ENCODE data around the gene ST6GALNAC4. TPM values are rescaled to one million over a fixed set of nuclear protein-coding genes. Genes with fewer than 3 reads are reported as not detected.

Gene ST6GALNAC4
- polyA plus RNA-seq, 3 donors: 8.9 to 14.0 (median 10.3) TPM

DNA sequence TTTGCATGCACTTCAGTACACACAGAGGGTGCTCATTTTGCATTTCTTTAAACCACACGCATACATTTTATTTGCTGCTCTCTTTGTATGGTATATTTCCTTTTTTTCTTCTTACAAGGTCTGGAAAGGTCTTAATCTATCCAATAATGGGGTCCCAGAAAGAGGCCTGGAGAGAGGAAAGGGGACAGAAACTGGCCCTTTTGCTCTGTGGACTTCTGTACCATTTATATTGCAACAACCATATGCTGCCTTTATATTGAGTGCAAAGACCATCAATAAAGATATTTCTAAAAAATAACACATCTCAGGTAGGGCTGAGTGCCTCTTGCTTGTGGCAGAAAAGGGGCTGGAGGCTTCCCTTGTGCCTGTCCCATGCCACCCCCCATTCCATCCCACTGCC is 36.3 kb upstream of the ST6GALNAC4 start:
- H3K36me3 Mint-ChIP-seq: peaks cover 0 to 3% of the 10 kb centered on the region in 2 donors
- TF ChIP-seq, protein P1, sequence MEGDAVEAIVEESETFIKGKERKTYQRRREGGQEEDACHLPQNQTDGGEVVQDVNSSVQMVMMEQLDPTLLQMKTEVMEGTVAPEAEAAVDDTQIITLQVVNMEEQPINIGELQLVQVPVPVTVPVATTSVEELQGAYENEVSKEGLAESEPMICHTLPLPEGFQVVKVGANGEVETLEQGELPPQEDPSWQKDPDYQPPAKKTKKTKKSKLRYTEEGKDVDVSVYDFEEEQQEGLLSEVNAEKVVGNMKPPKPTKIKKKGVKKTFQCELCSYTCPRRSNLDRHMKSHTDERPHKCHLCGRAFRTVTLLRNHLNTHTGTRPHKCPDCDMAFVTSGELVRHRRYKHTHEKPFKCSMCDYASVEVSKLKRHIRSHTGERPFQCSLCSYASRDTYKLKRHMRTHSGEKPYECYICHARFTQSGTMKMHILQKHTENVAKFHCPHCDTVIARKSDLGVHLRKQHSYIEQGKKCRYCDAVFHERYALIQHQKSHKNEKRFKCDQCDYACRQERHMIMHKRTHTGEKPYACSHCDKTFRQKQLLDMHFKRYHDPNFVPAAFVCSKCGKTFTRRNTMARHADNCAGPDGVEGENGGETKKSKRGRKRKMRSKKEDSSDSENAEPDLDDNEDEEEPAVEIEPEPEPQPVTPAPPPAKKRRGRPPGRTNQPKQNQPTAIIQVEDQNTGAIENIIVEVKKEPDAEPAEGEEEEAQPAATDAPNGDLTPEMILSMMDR (IDR thresholded peaks at IDR 0.05): no peak
- Histone ChIP-seq H3K4me1 (ENCODE audit: control insufficient read depth in 1 of 2, insufficient read depth in 2 of 2, low read length in 2 of 2) (peaks cover 0 to 7% of the 10 kb centered on the region in 2 donors), H3K79me2 (ENCODE audit: insufficient read depth, low read length) (no peaks in the 10 kb centered on the region), H3K27me3 (ENCODE audit: control insufficient read depth in 2 of 2, insufficient read depth in 2 of 2, low read length in 2 of 2) (no peaks in the 10 kb centered on the region), H3K9ac (ENCODE audit: insufficient read depth, low read length, poor library complexity, severe bottlenecking) (no peak overlapping the region), H3K4me2 (replicated peaks; ENCODE audit: extremely low read depth, low read length, poor library complexity, severe bottlenecking) (no peak overlapping the region), H2AFZ (ENCODE audit: insufficient read depth, low read depth, low read length, poor library complexity, severe bottlenecking) (no peak overlapping the region), H3K9me3 (replicated peaks in 1 of 2; ENCODE audit: control insufficient read depth in 1 of 2, insufficient read depth in 1 of 2, low read length in 2 of 2) (no peaks in the 10 kb centered on the region), H3K36me3 (replicated peaks in 1 of 2; ENCODE audit: control insufficient read depth in 1 of 2, insufficient read depth in 2 of 2, low read length in 2 of 2) (no peaks in the 10 kb centered on the region), H3K4me3 (replicated peaks in 1 of 3; ENCODE audit: low read depth in 2 of 3, low read length in 3 of 3) (no peak overlapping the region), H3K27ac (ENCODE audit: low read depth in 1 of 2, low read length in 2 of 2) (no peak overlapping the region), H4K20me1 (ENCODE audit: insufficient read depth, low read length) (no peaks in the 10 kb centered on the region)
- no peak overlapping the region for H3K27ac Mint-ChIP-seq
- intact Hi-C loops (cut with micrococcal nuclease): no loop called here
- no peak overlapping the region for H3K4me3 Mint-ChIP-seq
- peaks cover 0 to 1% (median 0%) of the 10 kb centered on the region in 7 donors for H3K9me3 Mint-ChIP-seq
- DNase-seq: no peak
- peaks cover 6% of the 10 kb centered on the region for H3K4me1 Mint-ChIP-seq
- peaks cover 0 to 1% (median 0%) of the 10 kb centered on the region in 3 donors for H3K27me3 Mint-ChIP-seq (ENCODE audit: low read depth in 3 of 3)
- no CpG with 5 or more reads among the region's 1 CpG for WGBS (ENCODE audit: insufficient coverage)

DNA sequence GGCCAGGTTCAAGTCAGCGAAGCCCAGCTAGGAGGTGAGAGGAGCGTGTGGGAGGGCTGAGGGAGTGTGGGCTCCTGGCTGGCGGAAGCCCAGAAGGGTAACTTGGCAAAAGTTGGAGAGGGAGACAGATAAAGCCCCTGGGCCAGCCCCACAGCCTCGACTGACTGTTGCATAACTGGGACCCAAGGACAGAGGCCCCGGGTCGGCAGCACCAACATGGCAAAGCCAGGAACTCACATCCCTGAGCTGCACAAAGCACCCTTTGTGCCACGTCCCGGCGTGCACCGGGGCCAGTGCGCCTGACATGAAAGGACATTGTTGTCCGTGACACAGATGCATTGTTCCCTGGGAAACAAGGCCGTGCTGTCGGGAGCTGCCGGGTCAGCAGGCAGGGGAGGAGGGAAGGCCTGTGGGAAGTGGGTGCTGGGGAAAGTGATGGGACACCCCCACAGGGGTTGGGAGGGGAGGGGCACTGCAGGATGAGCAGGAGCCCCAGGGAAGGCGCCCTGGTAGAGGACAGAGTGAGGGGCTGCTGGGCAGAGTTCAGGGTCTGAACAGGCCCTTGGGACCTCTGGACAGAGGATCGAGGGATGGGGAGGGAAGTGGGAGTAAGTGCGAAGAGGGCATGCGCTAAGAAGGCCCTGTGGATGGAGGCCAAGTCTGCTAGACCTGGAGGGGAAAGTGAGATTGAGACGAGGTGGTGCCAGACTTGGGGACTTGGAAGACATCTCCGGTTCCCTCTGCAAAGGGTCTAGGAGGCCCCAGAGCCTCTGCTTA is 33.9 kb upstream of the ST6GALNAC4 start:
- peaks cover 0 to 3% of the 10 kb centered on the region in 2 donors for H3K4me1 ChIP-seq (ENCODE audit: control insufficient read depth in 1 of 2, insufficient read depth in 2 of 2, low read length in 2 of 2)
- H3K4me3 ChIP-seq (replicated peaks in 1 of 3; ENCODE audit: low read depth in 2 of 3, low read length in 3 of 3): no peak overlapping the region
- no peak overlapping the region for H3K27ac ChIP-seq (ENCODE audit: low read depth in 1 of 2, low read length in 2 of 2)
- TF ChIP-seq, protein P1 (IDR thresholded peaks at IDR 0.05): no peak
- intact Hi-C loops (cut with micrococcal nuclease): no loop called here
- H3K9me3 ChIP-seq (replicated peaks in 1 of 2; ENCODE audit: control insufficient read depth in 1 of 2, insufficient read depth in 1 of 2, low read length in 2 of 2): no peaks in the 10 kb centered on the region
- Mint-ChIP-seq H3K4me3 (no peak overlapping the region), H3K36me3 (peaks cover 0 to 3% of the 10 kb centered on the region in 2 donors), H3K27ac (no peak overlapping the region), H3K9me3 (peaks cover 0 to 1% (median 0%) of the 10 kb centered on the region in 7 donors), H3K27me3 (ENCODE audit: low read depth in 3 of 3) (peaks cover 0 to 1% (median 0%) of the 10 kb centered on the region in 3 donors), H3K4me1 (peaks cover 5% of the 10 kb centered on the region)
- no peaks in the 10 kb centered on the region for H3K79me2 ChIP-seq (ENCODE audit: insufficient read depth, low read length)
- no peak for DNase-seq
- no peaks in the 10 kb centered on the region for H3K27me3 ChIP-seq (ENCODE audit: control insufficient read depth in 2 of 2, insufficient read depth in 2 of 2, low read length in 2 of 2)
- no peak overlapping the region for H3K9ac ChIP-seq (ENCODE audit: insufficient read depth, low read length, poor library complexity, severe bottlenecking)
- no peak overlapping the region for H2AFZ ChIP-seq (ENCODE audit: insufficient read depth, low read depth, low read length, poor library complexity, severe bottlenecking)
- WGBS (ENCODE audit: insufficient coverage): 89% methylated on average over 17 of the region's 21 CpGs
- no peak overlapping the region for H3K4me2 ChIP-seq (replicated peaks; ENCODE audit: extremely low read depth, low read length, poor library complexity, severe bottlenecking)
- no peaks in the 10 kb centered on the region for H3K36me3 ChIP-seq (replicated peaks in 1 of 2; ENCODE audit: control insufficient read depth in 1 of 2, insufficient read depth in 2 of 2, low read length in 2 of 2)
- H4K20me1 ChIP-seq (ENCODE audit: insufficient read depth, low read length): no peaks in the 10 kb centered on the region
